ENCODE data around the gene POLR3K.

POLR3K gene

DNA sequence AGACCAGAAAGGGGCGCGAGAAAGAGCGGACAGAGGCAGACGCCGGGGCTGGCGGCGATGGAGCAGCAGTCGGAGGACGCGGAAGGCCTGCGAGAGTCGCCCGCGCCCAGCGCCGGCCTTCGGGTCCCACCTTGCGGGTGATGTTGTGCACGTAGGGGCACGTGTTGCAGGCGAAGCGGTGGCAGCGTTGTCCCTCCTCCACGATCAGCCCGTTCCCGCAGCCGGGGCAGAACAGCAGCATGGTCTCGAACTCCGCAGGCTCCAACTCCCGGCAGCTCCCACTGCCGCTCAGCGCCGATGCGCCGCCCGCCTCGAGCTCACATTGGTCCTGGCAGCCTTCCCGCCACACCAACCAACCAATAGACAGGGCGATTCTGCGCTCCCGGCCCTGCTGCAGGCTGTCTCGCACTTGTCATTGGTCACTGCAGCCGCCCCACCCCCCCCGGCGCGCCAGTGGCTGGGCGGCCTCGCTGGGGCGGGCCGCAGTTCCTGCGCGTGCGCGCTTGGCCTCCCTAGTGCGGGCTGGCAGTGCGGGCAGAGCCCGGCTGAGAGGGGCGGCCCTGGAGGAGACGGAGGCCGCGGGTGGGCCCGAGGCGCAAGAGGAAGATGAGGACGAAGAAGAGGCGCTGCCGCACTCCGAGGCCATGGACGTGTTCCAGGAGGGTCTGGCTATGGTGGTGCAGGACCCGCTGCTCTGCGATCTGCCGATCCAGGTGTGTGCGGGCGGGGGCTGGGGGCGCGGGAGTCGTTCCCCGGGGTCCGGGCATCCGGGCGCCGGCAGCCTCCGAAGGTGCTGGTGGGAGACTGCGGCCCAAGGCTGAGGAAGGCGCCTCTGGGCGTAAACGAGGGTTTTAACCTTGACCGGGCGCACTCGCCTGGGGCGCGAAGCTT is at the start of gene POLR3K, which contains the start of gene SNRNP25:
TSS of gene POLR3K (minus strand) at position 263 of the 891 bp plus-strand sequence. CDS start at position 241, 22 bp downstream.
TSS of gene SNRNP25 (plus strand) at position 483 of the 891 bp plus-strand sequence. CDS start at position 672, 189 bp downstream.
- DNase-seq, result peak; percentile 100

DNA sequence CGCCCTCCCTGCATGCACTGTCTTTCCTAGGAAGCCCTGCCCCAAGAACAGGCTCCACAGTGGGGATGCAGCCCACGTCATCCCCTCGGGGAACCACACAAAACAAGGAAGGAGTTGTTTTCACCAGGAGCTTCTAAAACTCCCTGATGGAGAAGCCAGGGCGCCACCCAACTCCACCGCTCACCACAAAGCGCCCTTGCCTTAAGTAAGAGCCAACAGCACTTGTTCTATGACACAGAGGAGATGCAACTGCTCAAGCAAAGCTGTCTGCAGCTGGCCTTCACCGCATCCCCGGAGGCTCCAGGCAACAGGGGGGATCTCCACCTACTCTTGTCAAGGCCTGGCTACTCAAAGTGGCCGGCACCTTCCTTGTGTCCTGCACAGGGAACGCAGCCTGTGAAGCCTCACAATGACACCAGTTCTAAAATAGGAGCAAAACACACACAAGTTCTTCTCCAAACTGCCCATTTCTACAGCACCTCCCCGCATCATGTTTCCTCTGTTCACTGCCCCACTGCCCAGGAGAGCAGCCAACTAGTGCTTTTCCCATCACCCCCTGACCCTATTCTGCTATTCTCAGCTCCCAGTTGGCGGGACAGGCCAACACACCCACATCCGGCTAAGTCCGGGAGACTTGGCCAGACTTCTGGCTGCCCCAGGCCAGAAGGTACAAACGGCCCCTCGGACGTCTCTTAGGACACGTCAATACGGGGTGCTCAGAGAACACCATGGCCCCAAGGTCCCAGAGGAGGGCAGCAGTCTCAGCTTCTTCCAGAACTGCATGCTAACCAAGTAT is 48.9 kb upstream of the POLR3K start:
- peak; percentile 36 for DNase-seq

DNA sequence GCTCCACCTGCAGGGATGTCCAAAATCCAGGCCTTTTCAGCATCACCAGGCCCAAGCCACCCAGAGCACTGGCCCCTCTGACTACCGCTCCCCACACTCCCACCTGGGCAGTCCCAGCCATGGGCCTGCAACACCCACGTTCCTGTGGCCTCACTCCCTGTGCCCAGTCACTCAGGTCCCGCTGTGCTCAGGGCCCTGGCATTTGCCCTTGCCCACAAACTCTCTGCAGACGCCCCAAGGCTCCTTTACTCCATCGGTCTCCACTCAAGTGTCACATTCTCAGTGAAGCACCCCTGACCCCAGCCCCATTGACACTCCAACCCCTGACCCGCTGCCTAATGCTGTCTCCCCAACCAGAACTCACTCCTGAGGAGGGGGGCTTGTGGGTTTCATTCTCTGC is 48.2 kb upstream of the POLR3K start:
- no peak for DNase-seq

DNA sequence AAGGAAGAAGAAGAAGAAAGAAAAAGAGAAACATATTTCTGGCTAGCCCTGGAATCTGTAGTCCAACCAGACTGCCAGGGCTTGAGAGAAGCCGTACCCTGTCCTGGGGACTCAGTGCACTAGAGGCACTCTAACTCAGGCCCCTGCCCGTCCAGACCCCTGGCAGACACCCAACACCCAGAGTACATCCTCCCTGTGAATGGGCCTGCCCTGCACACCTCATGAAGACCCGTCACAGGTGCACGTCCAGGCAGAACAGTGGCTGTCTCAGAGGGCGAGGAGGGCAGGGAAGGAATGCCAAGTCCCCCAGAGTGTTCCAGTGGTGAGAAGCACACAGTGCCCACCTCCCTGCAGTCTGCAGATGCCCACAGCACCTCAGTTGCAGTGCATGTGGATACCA is 47.6 kb upstream of the POLR3K start:
- DNase-seq, result peak; percentile 17

GRCh38 chr16:97822-98221 is 44.4 kb upstream of the POLR3K start:
- no peak for DNase-seq

DNA sequence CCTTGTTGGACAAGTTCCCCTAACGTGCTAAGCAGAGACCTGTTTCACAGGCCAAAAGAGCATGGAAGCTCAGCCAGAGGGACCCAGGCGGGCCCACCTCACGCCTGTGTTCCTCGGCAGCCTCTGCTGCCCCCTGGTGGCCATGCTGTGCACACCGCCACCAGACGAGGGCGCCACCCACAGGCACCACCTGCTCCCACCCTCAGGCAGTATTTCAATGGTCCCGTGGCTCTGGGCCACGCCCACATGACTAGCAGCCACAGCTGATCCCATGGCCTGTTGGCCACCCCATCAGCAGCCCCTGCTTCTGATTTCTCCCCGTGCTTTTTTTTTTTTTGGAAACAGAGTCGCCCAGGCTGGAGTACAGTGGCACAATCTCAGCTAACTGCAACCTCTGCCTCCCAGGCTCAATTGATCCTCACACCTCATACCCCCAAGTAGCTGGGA is 43.5 kb upstream of the POLR3K start:
- DNase-seq, result peak; percentile 92

DNA sequence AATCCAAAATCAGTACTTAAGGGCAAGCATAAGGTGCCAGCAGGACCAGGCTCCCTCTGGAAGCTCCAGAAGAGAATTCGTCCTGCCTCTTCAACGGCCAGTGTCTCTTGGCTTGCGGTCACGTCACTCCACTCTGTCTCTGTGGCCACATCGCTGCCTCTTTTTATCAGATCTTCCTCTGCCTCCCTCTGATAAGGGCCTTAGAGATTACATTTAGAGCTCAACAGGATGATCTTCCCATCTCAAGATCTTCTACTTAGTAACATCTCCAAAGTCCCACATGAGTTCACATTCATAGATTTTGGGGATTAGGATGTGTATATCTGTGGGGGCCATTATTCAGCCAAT is 41.5 kb upstream of the POLR3K start:
- no peak for DNase-seq

GRCh38 chr16:92431-93339 is 39.3 kb upstream of the POLR3K start:
- peak; percentile 20 for DNase-seq

DNA sequence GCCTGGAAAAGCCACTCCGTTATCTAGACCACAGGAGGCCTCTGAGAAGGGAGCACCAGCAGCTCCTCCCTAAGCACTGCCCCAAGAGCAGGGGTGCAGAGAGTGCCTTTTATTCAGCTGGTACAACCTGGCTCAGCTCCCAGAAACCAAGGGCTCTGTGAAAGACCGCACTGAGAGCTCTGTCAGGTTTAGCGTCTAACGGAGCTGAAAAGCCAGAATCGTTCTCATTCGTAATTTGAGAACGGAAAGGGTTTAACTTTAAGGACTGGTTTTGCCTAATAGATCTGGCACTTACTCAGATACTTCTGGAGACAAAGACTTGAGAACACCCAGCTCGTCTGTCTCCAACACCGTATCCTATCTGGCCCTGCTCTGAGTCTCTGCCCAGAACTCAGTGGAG is 38.1 kb upstream of the POLR3K start:
- DNase-seq, result peak; percentile 49

DNA sequence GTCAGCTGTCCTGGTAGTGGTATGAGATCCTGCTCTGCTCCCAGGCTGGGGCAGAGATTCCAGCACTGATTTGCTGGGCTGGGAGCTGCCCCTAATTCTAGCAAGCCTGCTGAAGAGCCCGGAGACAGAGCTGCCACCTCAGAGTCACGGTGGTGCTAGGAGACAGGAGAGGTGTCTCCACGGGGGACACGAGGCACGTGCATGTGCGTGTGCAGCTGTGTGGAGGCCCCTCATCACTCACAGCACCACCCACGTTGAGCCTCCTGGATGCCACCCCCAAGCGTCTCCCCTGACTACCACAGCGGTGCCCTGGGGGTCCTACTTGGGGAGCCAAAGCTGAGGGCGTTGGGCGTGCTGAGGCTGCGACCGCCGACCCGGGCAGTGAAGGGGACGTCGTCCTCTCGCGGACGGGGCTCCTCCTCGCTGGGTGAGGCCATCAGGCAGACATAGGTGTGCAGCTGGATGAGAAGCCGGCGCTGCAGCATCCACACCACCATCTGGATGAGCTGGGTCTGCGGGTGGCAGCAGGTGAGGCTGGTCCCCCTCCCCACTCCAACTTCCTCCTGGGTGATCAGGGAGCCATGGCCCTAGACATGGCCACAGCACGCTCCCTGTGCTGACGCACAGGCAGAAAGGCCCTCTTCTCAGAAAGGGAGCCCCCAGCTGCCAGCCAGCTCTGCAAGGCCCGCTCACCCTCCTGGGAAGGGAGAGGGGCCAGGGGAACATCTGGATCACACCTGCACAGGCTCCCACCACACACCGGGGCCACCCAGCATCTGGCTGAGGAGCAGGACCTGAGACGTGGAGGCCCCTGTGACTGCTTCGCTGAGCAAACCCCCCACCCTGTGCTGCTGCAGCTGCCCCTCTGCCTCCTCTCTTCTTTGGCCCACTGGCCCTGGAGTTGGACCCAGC is 36.2 kb upstream of the POLR3K start:
- DNase-seq, result no peak

GRCh38 chr16:88613-89012 is 35.2 kb upstream of the POLR3K start:
- no peak for DNase-seq

DNA sequence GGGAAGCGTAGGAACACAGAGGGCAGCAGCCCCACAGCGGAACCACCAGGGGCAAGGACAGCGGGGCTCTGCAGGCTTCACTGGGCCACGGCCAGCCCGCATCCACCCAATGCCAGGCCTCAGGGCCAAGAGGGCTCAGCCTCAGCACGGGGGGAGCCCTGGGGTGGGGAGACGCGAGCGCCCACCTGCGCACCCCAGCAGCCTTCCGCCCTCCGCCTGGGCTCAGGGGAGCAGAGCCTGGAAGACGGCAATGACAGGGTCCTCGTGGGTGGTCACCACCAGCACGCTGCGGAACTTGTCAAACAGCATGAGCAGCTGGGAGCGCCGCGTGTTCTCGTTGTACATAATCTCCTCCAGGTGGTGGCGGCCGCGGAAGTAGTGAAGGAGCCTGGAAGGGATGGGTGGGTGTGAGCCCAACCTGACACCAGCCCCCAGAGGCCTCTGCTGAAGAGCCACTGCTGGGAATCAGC is 33.1 kb upstream of the POLR3K start:
- no peak for DNase-seq

DNA sequence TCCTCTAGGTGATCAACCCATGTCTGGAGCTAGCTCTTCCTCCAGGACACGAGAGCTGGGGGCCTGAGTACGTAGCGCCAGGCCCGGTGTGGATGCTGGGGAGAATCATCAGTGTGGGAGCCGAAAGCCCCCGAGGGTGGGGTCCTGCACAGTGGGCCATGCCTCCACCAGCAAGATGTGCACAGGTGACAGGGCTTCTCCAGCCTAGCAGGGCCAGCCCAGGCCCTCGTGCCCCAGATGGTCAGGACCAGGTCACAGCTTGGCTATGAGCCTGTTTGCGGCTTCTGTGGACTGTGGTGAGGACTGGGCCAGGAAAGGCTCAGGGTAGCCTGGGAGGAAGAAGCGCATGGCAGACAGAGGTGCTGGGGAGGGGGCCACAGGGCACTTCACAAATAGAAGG is 32.5 kb upstream of the POLR3K start:
- DNase-seq, result no peak

GRCh38 chr16:85407-85782 is 32.0 kb upstream of the POLR3K start:
- no peak for DNase-seq

DNA sequence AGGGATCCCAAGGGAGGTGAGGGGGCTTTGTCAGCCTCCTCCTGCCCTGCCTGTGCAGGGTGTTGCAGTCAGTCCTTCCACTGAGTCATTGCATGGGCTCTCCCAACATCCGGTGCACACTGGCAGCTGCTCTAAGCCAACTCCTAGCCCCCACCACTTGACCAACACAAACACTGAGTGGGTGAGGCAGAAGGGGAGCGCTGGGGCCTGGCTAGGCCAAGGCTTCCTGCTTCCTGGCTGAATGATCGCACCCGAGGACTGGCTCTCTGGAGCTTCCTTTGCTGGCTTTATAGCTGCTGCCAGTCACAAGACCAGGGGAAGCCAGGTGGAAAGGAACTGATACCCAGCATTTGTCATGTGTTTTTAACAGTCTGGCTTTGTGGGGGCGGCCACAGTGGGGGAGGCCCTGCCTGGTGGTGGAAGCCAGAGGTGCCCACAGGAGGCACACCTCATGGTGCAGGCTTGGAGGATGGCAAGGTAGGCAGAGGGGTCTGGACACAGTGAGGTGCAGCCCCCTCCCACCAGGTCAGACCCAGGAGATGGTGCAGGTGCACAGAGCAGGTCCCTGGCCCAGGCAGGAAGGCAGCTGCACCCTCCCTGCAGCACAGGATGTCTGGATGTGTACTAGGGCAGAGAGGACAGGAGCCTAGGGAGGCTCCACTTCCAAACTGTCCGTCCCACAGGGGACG is 31.5 kb upstream of the POLR3K start:
- peak; percentile 80 for DNase-seq

- DNase-seq, result no peak
These were observed 30.6 kb upstream of the POLR3K start for GRCh38 chr16:83781-84615.

DNA sequence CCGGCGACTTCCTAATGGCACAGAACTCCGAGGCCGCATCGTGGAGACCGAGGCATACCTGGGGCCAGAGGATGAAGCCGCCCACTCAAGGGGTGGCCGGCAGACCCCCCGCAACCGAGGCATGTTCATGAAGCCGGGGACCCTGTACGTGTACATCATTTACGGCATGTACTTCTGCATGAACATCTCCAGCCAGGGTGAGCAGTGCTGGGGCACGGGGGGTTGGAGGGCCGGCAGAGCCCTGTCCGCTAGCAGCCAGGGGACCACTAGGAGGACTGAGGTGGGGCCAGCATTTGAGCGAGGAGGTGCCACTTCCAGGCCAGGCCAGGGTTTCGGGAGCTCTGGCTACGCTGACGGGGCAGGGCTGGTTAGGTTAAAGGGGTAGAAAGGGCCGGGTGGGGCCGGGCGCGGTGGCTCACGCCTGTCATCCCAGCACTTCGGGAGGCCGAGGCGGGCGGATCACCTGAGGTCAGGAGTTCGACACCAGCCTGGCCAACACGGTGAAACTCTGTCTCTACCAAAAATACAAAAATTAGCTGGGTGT is 29.7 kb upstream of the POLR3K start:
- no peak for DNase-seq

GRCh38 chr16:79151-80054 is 26.0 kb upstream of the POLR3K start:
- DNase-seq, result no peak

Data from femur (tissue), 1 donor.